Measurements from ENCODE around the gene RAPGEF5.

DNA sequence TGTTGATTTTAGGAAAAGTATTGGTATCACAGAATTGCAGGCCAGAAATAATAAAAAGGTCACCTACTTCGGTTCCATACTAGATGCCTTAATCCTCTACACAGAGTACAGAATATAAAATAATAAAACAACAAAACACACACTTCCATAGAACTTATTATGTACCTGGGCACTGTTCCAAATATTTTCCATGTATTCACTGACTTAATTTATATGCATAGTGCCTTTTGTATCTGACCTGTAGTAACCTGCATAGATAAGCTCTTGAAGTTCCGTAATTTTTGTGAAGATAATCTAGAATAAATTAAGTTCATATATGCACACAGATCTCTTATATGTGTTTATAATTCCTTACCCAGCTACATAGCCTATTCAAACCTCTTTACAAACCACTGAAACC is 78.3 kb downstream of the RAPGEF5 start:
- TF ChIP-seq EZH2 (IDR thresholded peaks at IDR 0.05; ENCODE audit: low read depth) = no peak
- TF ChIP-seq, protein P1, sequence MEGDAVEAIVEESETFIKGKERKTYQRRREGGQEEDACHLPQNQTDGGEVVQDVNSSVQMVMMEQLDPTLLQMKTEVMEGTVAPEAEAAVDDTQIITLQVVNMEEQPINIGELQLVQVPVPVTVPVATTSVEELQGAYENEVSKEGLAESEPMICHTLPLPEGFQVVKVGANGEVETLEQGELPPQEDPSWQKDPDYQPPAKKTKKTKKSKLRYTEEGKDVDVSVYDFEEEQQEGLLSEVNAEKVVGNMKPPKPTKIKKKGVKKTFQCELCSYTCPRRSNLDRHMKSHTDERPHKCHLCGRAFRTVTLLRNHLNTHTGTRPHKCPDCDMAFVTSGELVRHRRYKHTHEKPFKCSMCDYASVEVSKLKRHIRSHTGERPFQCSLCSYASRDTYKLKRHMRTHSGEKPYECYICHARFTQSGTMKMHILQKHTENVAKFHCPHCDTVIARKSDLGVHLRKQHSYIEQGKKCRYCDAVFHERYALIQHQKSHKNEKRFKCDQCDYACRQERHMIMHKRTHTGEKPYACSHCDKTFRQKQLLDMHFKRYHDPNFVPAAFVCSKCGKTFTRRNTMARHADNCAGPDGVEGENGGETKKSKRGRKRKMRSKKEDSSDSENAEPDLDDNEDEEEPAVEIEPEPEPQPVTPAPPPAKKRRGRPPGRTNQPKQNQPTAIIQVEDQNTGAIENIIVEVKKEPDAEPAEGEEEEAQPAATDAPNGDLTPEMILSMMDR (conservative IDR thresholded peaks at IDR 0.05) = no peak
